ENCODE results near the gene SART1. TPM values are rescaled to one million over a fixed set of nuclear protein-coding genes. Genes with fewer than 3 reads are reported as not detected.

Gene SART1
- total RNA-seq, 4 donors from 2014 or later = 32.3 to 96.1 (median 39.7) TPM

DNA sequence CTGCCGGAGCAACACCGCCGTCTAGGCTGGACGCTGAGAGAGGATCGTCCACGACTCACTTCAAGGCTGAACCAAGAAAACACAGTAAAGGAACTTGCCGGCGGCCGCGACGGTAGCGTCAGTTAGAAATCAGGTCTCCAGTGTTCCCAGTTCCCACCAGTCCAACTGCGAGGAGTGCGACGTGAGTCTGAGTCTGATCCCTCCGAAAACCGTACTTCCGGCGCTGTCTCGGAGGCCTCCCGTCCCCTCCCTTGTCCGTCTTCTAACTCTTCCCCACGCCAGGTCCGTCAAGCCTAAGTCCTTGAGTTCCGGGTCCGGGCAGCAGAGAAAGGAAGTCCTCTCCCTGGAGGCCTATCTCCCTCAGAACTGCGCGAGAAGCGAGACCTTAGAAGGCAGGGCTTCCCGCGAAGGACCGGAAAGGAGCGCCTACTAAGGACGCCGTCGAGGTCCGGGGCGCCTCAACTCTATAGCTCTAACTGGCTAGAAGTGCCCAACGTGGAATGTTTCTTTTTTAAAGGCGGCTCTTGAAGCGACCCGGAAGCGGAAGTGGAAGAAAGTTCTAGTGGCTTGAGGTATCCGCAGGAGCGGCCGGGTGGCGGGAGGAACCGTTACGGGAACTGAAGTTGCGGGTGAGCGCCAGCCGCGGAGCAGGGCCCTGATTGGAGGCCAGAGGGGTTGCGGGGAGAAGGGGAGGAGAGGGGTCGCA is 40.6 kb downstream of the SART1 start, which contains the start of the genes BANF1 and EIF1AD:
BANF1 (plus strand) TSS at position 562 of the 706 bp plus-strand sequence. CDS start 748 bp downstream, outside the sequence.
EIF1AD (minus strand) TSS at position 216 of the 706 bp plus-strand sequence. CDS start 1,768 bp downstream, outside the sequence.
- Histone ChIP-seq H3K27me3 (no peaks in the 10 kb centered on the region), H3K27ac (peak within 1 kb of the TSS; percentile 64 to 94 (median 90)), H3K4me3 (peak within 1 kb of the TSS; percentile 77 to 86), H3K9me3 (no peaks in the 10 kb centered on the region), H3K36me3 (peaks cover 3 to 60% of the 10 kb centered on the region in 2 donors), H3K4me1 (peaks cover 3 to 38% (median 22%) of the 10 kb centered on the region in 3 donors)
- peak; percentile 79 for TF ChIP-seq POLR2AphosphoS5 (IDR thresholded peaks at IDR 0.05)
- no peak for TF ChIP-seq EP300 (IDR thresholded peaks at IDR 0.05)
- TF ChIP-seq, protein P1, sequence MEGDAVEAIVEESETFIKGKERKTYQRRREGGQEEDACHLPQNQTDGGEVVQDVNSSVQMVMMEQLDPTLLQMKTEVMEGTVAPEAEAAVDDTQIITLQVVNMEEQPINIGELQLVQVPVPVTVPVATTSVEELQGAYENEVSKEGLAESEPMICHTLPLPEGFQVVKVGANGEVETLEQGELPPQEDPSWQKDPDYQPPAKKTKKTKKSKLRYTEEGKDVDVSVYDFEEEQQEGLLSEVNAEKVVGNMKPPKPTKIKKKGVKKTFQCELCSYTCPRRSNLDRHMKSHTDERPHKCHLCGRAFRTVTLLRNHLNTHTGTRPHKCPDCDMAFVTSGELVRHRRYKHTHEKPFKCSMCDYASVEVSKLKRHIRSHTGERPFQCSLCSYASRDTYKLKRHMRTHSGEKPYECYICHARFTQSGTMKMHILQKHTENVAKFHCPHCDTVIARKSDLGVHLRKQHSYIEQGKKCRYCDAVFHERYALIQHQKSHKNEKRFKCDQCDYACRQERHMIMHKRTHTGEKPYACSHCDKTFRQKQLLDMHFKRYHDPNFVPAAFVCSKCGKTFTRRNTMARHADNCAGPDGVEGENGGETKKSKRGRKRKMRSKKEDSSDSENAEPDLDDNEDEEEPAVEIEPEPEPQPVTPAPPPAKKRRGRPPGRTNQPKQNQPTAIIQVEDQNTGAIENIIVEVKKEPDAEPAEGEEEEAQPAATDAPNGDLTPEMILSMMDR (IDR thresholded peaks at IDR 0.05) = no peak
- peak; percentile 22 to 42 for TF ChIP-seq POLR2A (IDR thresholded peaks at IDR 0.05)
- ATAC-seq = peak; percentile 90
- WGBS, 2 donors (ENCODE audit: low coverage in 1 of 2) = 0% methylated on average over 1 of the region's 55 CpGs; no CpG with 5 or more reads in 1 of the 2 donors

DNA sequence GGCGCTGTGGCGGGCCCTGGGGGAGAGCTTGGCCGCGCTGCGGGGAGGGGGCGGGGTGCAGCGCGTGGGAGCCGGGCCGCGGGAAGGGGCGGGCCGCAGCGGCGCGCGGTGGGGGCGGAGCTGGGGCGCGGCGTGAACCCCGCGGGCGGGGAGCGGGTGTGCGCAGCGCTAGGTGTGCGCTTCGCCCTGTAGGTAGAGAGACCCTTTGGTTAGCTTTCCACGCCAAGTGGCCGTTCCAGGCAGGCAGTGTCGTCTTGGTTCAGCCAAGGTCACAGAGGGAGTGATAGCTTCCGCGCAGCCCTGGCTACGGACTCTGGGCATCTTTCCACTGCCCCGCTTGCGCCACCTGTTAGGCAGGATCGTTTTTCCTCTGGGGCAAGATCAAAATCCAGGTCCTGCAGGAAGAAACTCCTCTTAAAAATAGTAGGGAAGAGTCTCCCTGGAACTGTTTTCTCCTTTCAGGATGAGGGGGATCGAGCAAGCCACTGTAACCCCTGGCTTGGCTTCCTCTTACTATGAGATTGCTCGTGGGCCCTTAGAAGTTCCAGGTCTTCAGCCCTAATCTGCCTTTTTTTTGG is 41.2 kb downstream of the SART1 start:
- Histone ChIP-seq H3K36me3 (peaks cover 3 to 53% of the 10 kb centered on the region in 2 donors), H3K27me3 (no peaks in the 10 kb centered on the region), H3K9me3 (no peaks in the 10 kb centered on the region), H3K27ac (peak overlapping the region; percentile 64 to 94 (median 90)), H3K4me1 (peaks cover 3 to 38% (median 22%) of the 10 kb centered on the region in 3 donors), H3K4me3 (peak overlapping the region; percentile 77 to 86)
- 0 to 20% methylated on average over 1 to 2 of the region's 40 CpGs for WGBS, 2 donors (ENCODE audit: low coverage in 1 of 2)
- ATAC-seq = peak; percentile 69
- TF ChIP-seq EP300 (IDR thresholded peaks at IDR 0.05) (no peak), POLR2AphosphoS5 (IDR thresholded peaks at IDR 0.05) (peak; percentile 42), POLR2A (IDR thresholded peaks at IDR 0.05) (peak; percentile 12 to 44)
- TF ChIP-seq, protein P1 (IDR thresholded peaks at IDR 0.05) = peak in 2 of 4 experiments; percentile 27 to 49

DNA sequence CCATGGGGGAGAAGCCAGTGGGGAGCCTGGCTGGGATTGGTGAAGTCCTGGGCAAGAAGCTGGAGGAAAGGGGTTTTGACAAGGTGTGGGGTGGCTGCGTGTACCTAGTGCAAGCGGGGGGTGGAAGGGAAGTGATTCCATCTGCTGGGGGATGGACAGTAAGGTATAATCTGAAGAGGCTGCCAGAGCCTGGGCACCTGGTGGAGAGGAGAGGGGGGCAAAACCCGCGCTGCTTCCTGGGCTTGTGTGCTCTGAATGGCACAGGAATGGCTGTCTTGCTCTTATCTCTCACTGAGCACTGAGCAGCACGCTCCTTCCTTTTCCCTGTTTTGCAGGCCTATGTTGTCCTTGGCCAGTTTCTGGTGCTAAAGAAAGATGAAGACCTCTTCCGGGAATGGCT is 41.8 kb downstream of the SART1 start:
- H3K4me3 ChIP-seq = peak overlapping the region in 1 of 2 donors; percentile 86
- peaks cover 3 to 48% of the 10 kb centered on the region in 2 donors for H3K36me3 ChIP-seq
- H3K4me1 ChIP-seq = peaks cover 3 to 38% (median 22%) of the 10 kb centered on the region in 3 donors
- TF ChIP-seq EP300 (IDR thresholded peaks at IDR 0.05) (no peak), POLR2AphosphoS5 (IDR thresholded peaks at IDR 0.05) (no peak), POLR2A (IDR thresholded peaks at IDR 0.05) (no peak)
- TF ChIP-seq, protein P1 (IDR thresholded peaks at IDR 0.05) = no peak
- no peaks in the 10 kb centered on the region for H3K9me3 ChIP-seq
- H3K27me3 ChIP-seq = no peaks in the 10 kb centered on the region
- peak overlapping the region; percentile 64 to 94 (median 90) for H3K27ac ChIP-seq
- ATAC-seq = no peak
- WGBS, 2 donors (ENCODE audit: low coverage in 1 of 2) = 56 to 63% methylated on average over 3 to 4 of the region's 6 CpGs

DNA sequence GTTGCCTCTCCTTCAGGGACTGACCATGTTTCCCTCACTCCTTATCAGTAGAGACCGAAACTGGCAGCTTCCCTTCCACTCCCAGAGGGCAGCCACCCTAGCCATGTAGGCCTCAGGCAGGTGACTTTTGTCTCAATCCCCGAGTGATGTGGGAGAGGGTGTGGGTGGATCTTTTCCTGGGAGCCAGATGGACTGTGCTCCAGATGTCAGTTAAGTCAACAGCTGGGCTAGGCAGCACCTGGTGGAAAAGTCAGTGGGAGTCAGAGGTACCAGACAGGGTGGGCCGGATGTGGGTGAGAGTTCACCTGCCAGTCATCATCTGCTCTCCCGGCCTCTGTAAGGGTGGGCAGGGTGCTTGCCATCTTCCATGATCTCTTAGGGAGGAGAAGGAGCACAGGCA is 42.7 kb downstream of the SART1 start:
- Histone ChIP-seq H3K27ac (peak overlapping the region in 1 of 4 donors; percentile 12), H3K4me3 (no peak overlapping the region), H3K9me3 (no peaks in the 10 kb centered on the region), H3K4me1 (peaks cover 3 to 38% (median 22%) of the 10 kb centered on the region in 3 donors), H3K36me3 (peaks cover 3 to 39% of the 10 kb centered on the region in 2 donors), H3K27me3 (no peaks in the 10 kb centered on the region)
- 66 to 83% methylated on average over 1 to 3 of the region's 4 CpGs for WGBS, 2 donors (ENCODE audit: low coverage in 1 of 2)
- no peak for ATAC-seq
- TF ChIP-seq EP300 (IDR thresholded peaks at IDR 0.05) = no peak
- TF ChIP-seq POLR2AphosphoS5 (IDR thresholded peaks at IDR 0.05) = no peak
- no peak for TF ChIP-seq POLR2A (IDR thresholded peaks at IDR 0.05)
- TF ChIP-seq, protein P1 (IDR thresholded peaks at IDR 0.05) = no peak

All from gastroesophageal sphincter (tissue), 4 donors.